Posterior vena cava (tissue), 2 donors: ENCODE results near the gene TRIM24. TPM values are rescaled to one million over a fixed set of nuclear protein-coding genes. Genes with fewer than 3 reads are reported as not detected.

Source experiments
- DNase-seq: peaks from one replicate; pipeline ENCODE4 v3.0.0-alpha.2; 2020; ENCODE audit warnings: low spot score
- intact Hi-C, 2 donors: fragments of 100-400 bp; cut with DNase I; formaldehyde crosslinking; loops; one replicate each; pipeline versions ENCODE4 v1.14.1 to v1.14.2; 2022 to 2023
- total RNA-seq, 2 donors: library from RNA; stranded (reverse); fragmentation: NEBNext Ultra II Directional; extraction: Animal tissue kit (Norgen Biotek cat#: 25700); gene quantifications; one replicate each; pipeline ENCODE4 v1.2.1, GENCODE V29; 2021
- donor health status: DM: yes; HTN: yes; CAD: no.
- donor health status: DM: yes; HTN: yes; CAD: no.

Gene TRIM24
- total RNA-seq, 2 donors from 2014 or later = 10.0 to 11.7 TPM

- intact Hi-C loops = no loop called here
These were observed 172.3 kb downstream of the TRIM24 start for GRCh38 chr7:138632384-138632783.

DNA sequence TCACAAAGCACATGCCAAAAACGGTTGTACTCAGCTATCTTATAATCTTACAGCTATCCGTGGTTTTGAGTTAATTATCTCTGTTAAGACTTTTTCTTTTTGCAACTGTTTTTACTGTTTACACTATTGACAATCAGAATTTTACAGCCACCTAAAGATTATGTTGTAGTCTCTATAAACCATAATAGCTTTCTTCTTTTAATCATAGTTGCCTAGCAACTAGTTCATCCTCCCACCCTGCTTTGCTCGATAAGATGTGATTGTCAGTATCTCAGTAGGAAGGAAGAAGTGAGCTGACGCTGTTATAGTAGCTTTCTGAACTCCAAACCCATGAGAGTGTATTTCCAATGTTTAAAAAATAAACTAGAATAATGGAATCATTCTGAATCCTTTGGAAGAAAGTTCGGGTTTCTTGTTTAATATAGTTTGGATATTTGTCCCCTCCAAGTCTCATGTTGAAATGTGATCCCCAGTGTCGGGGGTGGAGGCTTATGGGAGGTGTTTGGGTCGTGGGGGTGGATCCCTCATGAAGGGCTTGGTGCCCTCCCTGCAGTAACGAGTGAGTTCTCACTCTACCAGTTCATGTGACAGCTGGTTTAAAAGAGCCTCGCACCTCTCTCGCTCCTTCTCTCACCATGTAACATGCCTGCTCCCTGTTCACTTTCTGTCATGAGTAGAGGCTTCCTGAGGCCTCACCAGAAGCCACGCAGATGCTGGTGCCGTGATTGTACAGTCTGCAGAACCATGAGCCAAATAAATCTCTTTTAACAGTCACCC is 173.0 kb downstream of the TRIM24 start:
- intact Hi-C loops = no loop called here
- DNase-seq = no peak

More at GRCh38 chr7:138632384-138632783, 172.3 kb downstream of the TRIM24 start:
- no peak for DNase-seq

Other genes with a start within 250 kb of the TRIM24 start
- not detected for gene SVOPL, start 241.1 kb downstream of the TRIM24 start, total RNA-seq